NCI-H2107 (cell line): ENCODE measurements around the gene C2CD2.
"Not testable (repeated sequence)": the region's sequence is repeated elsewhere in the genome, so short reads cannot be mapped to it uniquely, and the experiment has no call there.

Experiments
- DNase-seq: peaks from one replicate; lab custom pipeline; 2025; lab: John Stamatoyannopoulos, UW

Gene C2CD2

GRCh38 chr21:41975391-41976272 lies 21.8 kb upstream of the C2CD2 start:
- no peak for DNase-seq

GRCh38 chr21:41974752-41975053 lies 20.9 kb upstream of the C2CD2 start:
- no peak for DNase-seq

DNA sequence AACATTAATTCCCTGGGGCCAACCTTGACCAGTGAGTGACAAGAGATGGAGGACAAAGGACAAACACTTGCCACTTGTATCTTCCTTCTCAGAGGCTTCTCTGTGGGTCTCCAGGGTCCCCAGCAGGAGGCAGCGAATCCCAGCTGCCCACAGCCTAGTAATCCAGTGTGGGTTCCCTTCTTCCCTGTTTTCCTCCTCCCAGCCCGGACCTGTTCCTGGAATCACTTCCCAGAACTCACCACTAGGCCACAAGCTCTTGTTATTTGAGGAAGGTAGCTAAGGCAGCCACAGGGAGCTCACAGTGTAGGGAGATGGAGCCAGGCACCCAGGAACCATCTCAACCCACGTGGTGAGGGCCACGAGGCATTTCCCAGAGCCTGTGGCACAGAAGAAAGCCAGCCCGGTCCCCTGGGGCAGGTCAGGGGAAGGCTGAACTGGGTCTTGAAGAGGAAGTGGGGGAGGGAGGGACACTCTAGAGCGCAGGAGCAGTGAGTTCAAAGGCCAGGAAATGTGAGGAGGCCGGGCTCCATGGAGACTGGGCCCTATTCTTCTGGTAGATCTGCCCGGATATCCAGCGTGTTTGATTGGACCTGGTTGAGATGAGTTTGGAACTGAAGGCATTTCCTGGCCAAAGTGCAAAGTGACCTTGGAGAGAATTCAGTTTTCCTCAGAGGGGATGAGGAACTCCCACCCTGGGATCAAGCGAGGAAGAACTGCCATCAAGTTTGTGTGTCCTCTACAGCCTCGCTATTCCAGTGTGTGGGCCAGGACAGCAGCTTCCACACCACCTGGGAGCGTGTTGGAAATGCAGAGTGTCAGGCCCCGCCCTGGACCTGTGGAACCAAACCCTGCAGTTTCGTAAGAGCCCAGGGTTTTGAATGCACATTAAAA lies 20.3 kb upstream of the C2CD2 start:
- DNase-seq = no peak

GRCh38 chr21:41973427-41973831 lies 19.6 kb upstream of the C2CD2 start:
- DNase-seq = no peak

DNA sequence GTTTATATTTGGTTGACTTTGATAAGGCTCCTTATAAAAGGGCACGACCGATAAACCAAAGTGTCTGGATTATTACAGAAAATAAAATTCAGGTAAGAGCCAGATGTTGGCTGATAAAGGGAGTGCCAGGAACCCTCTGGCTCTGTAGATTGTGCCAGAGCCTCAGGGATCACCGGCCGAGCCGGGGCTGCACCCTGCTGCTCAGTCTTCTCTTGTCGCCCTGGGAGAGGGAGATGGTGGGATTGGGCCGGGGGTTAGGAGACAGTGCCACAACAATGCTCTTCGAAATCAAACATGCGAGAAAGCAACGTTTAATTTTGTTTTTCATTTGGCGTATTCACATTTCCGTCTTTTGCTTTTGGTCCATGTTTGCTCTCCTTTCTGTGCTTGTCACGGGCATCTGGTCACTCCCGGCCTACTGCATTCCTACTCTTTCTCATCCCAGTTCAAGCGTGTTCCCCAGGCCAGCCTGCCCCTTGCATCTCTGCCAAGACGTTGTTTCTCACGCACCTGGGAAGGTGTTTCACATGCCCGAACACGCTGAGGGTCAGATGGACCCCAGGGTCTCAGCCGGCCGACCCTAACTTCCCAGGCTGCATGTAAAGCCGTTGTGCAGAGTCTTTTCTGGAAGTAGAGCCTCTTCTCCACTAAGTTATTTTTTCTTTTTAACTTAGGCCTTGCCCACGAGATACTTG lies 18.8 kb upstream of the C2CD2 start:
- DNase-seq = no peak

DNA sequence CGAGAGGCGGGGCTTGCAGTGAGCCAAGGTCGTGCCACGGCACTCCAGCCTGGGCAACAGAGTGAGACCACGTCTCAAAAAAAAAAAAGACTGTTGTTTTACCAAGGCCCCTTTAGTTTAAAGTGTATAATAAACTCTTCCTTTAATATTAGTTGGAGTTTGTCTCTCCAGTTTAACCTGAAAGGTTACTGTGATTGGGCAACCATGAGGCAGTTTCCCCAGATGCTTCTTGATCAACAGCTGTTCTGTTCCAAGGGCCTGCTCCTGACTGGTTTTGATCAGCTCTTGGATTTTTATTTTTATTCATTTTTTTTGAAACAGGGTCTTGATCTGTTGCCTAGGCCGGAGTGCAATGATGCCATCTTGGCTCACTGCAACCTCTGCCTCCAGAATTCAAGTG lies 18.1 kb upstream of the C2CD2 start:
- DNase-seq = no peak

- DNase-seq = no peak
Measured at GRCh38 chr21:41970751-41971653, 17.2 kb upstream of the C2CD2 start.

- DNase-seq = no peak
Measured at GRCh38 chr21:41970106-41970391, 16.2 kb upstream of the C2CD2 start.

DNA sequence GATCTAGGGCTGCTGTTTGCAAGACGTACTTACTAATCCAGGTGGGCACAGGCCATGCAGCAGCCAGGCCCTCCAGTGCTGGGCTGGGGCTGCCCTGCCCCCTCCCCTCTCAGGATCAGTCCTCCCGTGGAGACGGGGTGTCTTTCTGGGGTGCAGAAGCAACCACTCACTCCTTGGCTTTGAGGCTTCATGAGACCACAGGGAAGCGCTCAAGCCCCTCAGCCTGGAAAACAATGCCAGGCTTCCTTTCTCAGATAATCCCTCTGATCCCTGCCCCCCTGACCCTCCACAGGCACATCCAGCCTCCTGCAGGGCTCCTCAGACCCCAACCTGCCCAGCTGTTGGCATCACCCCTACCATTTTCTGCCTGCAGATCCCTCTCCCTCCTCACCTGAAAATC lies 13.9 kb upstream of the C2CD2 start:
- DNase-seq = no peak

DNA sequence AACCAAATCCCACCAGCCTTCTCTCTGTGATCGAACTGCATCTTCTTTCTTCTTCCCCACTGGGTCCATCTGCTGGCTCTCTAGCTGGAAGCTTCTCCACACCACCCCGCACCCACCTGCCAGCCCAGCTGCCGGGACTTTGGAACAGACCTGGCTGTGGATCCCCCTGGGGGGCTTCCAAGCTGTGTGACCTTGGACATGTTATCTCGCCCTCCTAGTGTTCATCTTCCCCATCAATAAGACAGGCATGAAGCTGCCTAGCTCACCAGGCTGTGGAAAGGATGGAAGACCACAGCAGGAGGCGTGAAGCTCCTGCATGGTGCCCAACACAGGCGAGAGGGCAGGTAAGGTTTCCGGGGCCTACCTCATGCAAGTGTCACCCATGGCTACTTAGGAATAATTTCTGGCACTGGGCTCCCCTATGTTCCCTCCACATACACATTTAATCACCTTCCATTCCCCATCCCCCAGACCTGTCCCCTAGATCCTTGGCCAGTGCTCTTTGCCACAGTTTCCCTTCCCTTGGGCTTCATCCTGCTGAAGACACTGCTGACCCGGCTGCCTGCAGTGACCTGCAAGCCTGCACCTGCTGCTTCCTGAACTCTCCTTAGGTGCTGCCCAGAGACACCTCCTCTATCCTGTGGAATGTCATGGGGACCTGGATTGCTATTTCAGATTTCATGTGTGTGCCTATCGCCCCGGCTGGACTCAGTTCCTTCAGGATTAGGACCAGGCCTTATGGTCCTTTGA lies 13.2 kb upstream of the C2CD2 start:
- DNase-seq = no peak

DNA sequence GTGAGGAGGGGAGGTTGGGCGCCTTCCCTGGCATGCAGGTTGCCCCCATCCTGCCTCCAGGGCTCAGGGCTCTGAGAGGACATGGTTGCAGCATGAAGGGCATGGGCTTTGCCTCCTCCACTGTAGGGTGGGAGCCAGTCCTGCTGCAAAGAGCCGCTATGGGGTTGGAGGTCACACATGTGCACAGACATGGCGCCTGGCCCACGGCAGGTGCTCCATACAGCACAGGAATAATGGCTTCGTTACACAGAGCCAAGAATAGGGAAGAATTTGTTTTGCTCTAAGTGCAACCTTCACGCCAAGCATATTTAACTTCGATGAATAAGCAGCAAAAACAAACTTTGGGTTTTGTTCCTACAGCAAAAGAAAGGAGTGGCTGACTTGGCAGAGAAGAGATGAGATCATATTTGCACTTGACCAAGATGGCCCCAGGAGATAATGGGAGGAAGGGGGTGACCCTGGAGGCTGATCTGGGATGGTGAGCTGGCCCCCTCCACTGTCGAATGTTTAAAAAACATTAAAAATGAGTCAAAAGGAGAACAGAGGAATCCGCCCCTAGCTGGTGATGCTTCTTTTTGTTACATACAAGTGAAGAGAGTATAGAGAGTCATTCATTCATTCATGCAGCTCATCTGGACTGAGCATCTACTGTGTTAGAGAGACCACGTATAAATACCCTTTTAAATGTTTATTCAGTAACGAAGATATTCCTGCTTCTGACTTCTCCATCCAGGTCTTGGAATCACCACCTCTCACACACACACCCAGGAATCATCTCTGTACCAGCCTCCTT lies 12.4 kb upstream of the C2CD2 start:
- no peak for DNase-seq

DNA sequence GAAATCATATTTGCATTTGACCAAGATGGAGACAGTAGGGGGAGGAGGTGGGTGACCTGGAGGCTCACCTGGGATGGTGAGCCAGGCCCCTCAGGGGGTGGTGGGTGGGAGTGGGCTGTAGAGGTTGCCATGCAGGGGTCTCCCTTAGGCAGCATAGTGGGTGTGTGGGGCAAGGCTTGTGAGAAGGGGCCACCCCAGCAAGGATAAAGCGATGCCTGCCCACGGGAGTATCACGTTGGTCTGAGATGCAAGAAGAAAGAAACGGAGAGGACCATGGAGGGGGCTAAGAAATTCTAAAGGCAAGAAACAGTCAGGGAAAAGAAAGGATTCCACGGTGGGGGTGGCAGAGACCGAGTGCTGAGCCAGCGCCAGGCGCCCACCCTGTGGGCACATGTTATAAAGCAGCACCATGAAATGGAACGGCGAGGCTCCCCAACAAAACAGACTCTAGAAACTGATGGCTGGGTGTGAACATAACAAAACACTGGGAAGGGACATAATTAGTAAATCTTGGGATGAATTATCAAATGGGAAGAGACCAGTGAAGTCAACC lies 11.7 kb upstream of the C2CD2 start:
- DNase-seq = no peak

- no peak for DNase-seq
Measured at GRCh38 chr21:41965045-41965444, 11.2 kb upstream of the C2CD2 start.

GRCh38 chr21:41964171-41964570 lies 10.4 kb upstream of the C2CD2 start:
- DNase-seq = no peak

DNA sequence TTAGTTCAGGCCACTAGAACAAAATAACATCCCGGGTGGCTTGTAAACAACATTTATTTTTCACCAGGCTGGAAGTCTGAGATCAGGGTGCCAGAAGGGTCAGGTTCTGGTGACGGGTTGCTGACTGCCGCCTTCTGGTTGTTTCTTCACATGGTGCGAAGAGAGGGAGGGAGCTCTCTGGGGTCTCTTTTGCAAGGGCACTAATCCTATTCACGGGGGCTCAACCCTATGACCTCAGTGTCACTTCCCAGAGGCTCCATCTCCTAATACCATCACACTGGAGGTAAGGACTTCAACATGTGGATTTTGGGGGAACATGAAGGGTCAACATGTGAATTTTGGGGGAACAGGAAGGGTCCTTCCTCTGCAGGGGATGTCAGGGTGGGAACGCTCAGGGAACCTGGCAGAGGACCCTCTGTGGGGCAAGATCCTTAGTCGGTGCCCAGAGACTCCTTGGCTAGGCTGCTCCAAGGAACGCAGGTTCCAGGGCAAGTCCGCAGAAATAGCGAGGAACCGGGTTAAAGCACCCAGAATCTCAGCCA lies 8.7 kb upstream of the C2CD2 start:
- no peak for DNase-seq

DNA sequence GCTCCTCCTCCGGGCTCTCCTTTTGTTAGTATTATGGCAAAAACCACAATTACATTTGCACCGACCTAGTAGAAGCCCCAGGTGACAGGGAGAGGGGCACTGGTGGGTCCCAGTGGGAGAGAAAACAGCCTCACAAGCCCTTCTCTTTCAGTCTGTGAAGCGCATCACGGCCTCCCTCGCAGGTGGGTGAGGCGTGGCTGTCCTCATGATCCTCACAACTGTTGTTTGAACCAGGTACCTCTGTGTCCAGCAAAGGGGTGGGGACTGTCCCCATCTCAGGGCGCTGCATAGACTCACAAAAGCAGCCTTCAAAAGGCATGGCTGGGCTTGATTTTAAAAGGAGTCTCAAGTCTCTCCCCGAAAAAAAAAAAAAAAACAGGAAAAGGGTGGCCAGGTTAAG lies 7.9 kb upstream of the C2CD2 start:
- DNase-seq = no peak

DNA sequence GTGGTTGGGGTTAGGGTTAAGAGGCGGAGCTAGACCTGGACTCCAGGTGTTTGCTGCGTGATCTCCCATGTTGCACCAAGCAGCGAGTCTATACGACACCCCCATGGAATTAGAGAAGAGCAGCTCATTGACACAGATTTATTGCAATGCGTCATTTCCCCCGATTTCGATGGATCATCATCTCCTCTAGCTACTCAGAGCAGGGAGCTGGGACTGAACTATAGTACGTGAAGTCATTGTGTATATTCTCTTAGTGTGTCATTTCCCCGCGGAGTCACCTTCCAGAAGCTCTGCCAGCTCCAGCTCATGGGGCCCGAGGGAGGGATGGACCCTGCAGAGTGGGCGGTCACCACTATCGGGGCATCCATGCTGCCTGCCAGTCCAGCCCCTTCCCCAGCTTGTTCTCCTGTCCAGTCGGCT lies 7.5 kb upstream of the C2CD2 start:
- no peak for DNase-seq

GRCh38 chr21:41960386-41960785 lies 6.6 kb upstream of the C2CD2 start:
- DNase-seq = no peak

DNA sequence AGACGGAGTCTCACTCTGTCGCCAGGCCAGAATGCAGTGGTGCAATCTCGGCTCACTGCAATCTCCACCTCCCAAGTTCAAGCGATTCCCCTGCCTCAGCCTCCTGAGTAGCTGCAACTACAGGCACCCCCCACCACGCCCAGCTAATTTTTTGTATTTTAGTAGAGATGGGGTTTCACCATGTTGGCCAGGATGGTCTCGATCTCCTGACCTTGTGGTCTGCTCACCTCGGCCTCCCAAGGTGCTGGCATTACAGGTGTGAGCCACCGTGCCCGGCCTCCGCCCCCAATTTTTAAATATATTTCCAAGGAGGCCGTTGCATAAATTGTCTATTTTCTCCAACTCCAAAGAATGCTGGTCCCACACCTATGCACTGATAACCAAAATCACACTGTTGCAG lies 5.9 kb upstream of the C2CD2 start:
- DNase-seq = not testable (repeated sequence)
